Fibroblast of gingiva (primary cell): Measurements from ENCODE around the gene PSMA6.
"Not testable (repeated sequence)": the region's sequence is repeated elsewhere in the genome, so short reads cannot be mapped to it uniquely, and the experiment has no call there.

Experiments
- DNase-seq: peaks from one replicate; pipeline ENCODE4 v3.0.0-alpha.2; 2011; ENCODE audit warnings: low read depth

PSMA6 gene

DNA sequence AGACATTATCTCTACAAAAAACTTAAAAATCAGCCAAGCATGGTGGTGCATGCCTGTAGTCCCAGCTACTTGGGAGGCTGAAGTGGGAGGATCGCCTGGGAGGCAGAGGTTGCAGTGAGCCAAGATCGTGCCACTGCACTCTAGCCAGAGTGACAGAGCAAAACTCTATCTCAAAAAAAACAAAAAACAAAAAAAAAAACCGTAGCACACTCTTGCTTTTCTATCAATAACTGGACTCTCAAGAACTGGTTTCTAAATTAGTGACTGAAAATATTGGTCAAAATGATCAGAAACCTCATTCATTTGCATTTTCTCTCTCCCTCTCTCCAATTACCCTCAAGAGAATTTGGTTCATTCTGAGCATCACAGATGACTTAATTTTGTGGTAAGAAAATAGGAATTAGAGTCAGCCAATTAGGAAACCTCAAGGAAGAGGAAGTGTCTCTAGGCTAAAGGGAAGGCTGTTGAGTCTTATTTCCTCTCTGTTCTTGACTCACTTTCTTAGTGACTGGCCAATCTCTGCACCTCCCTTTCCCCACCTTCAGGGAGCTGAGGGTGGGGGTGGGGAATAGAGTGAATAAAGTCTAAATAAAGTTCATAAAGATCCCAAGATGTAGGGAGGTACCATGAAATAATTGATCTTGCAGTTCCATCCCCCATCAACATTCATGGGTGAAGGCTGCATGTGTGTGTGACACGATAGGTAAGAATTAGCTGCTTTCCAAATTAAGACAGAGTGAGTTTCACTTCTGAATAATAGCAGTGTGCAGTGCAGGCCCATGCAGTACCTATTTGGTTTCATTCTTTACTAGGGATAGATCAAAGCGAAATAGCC lies 6.8 kb upstream of the PSMA6 start:
- DNase-seq, result no peak

DNA sequence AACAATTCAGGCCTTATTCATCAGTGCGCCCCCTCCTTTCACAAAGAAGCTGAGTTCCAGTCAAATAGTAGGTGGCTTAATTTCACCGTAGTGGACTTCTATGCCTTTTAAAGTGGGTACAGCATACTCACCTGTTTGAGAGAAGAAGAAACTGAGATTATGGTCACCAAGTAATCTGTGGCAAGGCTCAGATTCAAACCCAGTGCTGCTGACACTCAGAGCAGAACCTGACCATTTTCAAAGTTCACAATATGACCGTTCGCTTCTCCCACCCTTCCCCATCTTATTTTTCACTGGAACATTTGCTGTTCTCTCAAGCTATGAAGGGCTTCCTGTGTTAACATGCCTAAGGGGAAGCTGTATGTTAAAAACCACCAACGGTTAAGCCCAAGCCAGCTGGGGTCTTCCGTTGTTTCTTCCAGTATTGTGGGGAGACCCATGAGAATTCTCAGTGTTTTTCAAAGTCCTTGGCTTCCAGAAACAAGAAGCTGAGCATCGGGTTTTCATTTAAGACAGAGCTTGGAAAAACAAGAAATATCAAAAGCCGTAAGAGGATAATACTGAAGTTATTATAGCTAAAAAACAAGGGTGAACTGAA lies 6.1 kb upstream of the PSMA6 start:
- no peak for DNase-seq

GRCh38 chr14:35286707-35287106 lies 5.5 kb upstream of the PSMA6 start:
- DNase-seq, result no peak

GRCh38 chr14:35287431-35288013 lies 4.7 kb upstream of the PSMA6 start:
- peak; percentile 56 for DNase-seq

DNA sequence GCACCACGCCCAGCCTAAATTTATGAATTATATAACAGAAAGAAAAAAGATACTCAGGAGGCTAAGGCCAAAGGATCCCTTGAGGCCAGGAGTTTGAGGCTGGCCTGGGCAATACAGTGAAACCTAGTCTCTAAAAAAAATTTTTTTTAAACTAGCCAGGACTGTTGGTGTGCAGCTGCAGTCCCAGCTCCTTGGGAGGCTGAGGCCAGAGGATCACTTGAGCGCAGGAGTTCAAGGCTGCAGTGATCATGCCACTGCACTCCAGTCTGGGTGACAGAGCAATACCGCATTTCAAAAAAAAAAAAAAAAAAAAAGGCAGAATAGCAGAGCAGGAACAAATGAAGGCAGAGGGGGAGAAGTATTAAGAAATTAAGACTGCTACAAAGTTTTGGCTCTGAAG lies 2.6 kb upstream of the PSMA6 start:
- DNase-seq, result no peak

DNA sequence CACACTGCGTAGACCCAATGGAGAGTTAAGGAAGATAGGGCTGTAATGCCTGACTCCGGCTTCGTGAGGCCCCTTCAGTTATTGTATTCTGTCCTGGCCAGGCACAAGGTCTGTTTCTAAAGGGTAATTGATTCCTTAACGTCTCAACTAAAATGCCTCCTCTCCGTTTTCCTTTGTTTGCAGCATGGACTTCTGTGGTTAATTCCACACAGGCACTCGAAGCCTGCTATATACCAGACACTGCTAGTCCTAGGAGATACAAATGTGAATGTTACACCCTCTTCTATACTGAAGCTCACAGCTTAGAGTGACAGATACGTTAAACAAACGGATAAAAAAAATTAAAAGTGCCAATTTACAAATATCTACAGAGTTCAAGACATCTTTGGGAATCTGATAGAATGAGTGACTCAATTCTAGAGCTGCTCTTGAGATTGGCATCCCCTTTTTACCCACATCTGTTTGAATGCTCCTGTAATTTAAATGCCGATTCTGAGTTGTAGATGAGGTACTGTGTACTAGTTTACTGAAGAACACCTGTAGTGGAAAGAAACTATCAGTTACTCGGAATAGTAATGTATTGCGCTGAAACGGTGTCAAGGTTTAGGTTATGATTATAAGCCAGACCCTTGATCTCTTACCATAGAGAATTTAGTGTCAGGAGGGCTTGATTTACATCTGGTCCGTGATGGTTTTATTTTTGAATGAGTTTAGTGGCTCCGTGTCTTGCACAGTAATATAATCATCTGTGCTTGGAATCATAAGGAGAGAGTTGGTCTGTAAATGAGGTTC lies 784 bp downstream of the PSMA6 start:
- no peak for DNase-seq

DNA sequence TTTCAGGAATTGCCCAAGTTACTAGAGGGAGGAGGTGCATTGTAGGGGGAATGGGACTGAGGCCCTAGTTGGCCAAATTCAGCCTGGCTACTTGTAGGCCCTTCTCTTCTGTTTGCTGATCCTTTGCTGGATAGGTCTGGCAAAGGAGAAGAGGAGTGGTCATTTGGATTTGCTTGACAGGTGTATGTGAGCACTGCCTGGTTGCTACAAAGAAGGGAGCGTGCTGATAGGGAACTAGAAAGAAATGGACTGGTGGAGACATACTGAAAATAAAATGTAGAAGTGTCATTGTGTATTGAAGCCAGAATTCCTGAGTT lies 3.6 kb downstream of the PSMA6 start:
- DNase-seq, result no peak

GRCh38 chr14:35296545-35296944 lies 4.4 kb downstream of the PSMA6 start:
- peak; percentile 43 for DNase-seq

- no peak for DNase-seq
Observed at GRCh38 chr14:35297706-35298105, 5.5 kb downstream of the PSMA6 start.

DNA sequence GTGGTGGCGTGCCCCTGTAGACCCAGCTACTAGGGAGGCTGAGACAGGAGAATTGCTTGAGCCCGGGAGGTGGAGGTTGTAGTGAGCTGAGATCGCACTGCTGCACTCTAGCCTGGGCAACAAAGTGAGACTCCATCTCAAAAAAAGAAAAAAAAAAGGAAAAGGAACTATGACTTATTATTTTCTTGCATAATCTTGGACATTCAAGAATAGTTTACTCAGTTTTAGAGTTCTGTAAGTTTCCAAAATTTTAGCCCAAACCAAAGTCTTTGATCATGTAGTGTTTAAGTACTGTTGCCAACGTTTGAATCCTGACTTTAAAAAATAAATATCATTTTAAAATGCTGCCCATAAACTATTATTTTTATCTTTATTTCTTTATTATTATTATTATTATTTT lies 6.2 kb downstream of the PSMA6 start:
- DNase-seq, result no peak

DNA sequence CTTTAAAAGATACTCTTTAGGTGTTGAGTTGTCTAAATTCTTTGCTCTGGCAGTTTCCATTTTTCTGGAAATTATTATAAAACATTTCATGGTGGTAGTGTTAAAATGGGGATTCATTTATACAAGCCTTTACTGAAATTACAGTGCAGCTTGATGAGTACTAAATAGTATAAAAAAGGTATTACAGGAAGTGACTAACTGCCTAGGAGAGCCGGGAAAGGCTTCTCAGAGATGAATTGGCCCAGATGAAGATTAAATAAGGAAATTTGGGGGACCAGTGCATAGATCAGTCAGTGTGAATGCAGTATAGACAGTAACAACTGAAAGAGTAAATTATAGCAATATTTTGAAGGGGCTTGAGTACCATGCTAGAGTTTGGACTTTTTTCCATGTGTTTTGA lies 7.5 kb downstream of the PSMA6 start:
- no peak for DNase-seq

- DNase-seq, result no peak
Observed at GRCh38 chr14:35300228-35300627, 8.0 kb downstream of the PSMA6 start.

DNA sequence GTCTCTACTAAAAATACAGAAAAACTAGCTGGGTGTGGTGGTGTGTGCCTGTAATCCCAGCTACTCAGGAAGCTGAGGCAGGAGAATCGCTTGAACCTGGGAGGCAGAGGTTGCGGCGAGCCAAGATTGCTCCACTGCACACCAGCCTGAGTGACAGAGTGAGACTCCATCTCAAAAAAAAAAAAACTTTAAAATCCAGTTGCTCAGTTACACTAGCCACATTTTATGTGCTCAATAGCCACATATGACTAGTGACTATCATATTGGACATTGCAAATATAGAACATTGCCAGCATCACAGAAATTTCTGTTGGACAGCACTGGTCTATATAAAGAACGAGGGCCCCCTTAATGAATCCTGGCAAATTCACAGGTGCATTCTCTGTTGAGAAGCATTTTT lies 9.2 kb downstream of the PSMA6 start:
- not testable (repeated sequence) for DNase-seq

DNA sequence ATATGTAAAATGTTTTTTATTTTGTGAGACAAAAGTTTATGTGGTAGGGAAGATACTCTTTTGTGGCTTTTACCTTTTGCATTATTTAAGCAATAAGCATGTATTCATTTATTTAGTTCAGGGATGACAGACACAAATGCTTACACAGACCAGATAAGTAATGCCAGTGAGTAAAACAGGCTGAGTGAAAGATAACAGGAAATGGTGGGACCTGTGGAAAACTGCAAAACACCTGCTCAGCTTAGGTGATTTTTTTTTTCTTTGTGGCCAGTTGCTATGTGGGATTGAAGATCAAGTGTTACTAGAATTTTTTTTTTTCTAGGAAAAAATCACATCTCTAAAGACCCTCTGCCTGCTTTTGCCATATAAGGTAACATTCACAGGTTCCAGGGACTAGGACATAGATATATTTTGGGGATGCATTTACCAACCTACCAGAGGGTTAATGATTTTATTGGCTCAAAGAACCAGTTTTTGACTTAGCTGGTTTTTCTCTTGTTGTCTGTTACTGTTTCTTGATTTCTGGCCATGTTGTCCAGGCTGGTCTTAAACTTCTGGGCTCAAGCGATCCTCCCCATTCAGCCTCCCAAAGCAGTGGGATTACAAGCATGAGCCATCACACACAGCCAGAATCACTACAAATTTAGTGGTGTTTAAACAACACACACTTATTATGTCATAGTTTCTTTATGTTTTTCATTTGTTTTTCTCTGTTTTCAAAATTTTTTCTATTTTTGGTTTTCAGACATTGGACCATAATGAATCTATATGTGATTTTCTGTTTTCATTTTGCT lies 9.8 kb downstream of the PSMA6 start:
- no peak for DNase-seq

DNA sequence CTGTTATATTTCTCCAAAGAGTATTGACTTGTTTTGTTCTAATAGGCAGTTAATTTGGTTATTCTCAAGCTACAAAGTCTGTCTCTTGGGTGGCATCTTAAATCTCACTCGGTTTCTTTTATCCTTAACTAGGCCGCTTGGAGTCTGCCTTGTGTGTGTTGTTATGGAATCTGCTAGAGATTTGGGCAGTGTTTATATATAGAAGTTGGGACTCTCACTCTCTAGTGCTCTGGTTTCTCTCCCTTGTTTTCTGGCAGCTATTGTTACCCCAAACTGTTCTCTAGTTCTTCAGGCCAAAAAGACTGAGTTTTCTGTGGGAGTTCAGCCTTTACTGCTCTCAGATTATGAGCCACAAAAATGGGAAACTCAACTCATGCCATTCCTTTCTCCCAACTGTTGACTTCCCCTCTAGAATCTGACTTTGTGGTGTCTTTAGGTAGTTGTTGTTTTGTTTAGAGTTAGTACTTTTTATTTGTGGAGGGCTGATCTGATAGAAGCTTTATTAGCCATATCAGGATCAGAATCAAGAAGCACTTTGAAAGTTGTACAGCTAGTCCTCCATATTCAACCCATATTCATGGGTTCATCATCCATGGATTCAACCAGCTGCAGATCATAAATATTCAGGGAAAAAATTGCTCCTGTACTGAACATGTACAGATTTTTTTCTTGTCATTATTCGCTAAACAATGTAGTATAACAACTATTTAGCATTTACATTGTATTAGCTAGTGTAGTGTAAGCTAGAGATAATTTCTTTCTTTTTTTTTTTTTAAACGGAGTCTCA lies 11.2 kb downstream of the PSMA6 start:
- no peak for DNase-seq

- no peak for DNase-seq
Observed at GRCh38 chr14:35304812-35305462, 12.8 kb downstream of the PSMA6 start.

- DNase-seq, result no peak
Observed at GRCh38 chr14:35305633-35306032, 13.5 kb downstream of the PSMA6 start.

DNA sequence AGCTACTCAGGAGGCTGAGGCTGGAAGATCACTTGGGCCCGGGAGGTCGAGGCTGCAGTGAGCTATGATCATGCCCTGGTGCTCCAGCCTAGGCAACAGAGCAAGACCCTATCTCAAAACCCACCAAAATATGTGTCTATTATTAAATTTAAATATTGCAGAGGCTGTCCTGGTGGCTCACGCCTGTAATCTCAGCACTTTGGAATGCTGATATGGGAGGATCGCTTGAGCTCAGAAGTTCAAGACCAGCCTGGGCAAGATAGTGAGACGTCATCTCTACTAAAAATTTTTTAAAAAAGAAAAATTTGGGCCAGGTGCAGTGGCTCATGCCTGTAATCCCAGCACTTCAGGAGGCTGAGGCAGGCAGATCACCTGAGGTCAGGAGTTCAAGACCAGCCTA lies 13.9 kb downstream of the PSMA6 start:
- no peak for DNase-seq

DNA sequence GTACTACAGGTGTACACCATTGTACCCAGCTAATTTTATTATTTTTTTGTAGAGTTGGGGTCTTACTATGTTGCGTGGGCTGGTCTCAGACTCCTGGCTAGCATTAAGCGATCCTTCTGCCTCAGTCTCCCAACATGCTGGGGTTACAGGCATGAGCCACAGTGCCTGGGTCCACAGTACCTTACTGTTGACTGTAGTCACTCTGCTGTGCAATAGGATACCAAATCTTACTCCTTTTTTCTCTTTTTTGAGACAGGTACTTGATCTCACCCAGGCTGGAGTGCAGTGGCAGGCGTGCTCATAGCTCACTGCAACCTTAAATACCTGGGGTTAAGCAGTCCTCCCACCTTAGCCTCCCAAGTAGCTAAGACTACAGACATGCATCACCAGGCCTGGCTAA lies 25.6 kb downstream of the PSMA6 start:
- DNase-seq, result no peak

GRCh38 chr14:35319509-35319908 lies 27.3 kb downstream of the PSMA6 start:
- no peak for DNase-seq

GRCh38 chr14:35320472-35320871 lies 28.3 kb downstream of the PSMA6 start:
- DNase-seq, result no peak
